ENCODE measurements around the gene KCNJ2.

DNA sequence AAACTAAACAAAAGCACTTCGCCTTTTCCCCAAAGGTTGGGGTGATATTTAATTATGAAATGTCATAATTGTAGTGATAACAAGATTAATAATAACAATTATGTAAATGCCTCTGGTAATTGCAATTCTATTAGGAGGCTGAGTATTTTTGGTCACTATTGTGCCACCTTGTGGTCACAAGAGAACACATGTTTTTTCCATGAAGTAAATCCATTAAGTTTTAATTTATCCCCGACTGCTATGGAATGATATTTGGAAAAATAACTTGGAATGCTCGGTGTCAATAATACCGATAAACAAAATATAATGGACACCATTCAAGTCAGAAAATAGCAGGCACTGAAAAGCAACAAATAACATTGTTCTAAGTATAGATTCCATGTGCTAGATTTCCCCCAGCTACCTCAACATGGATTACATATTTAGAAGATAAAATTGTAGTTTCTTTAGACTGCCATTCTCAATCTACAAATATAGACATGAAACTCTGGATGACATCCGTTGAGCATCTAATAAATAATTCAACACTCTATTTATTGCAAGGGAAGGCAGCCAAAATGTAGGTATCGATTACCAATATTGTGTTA, 25.0 kb upstream of the KCNJ2 start:
- TF ChIP-seq, protein P1, sequence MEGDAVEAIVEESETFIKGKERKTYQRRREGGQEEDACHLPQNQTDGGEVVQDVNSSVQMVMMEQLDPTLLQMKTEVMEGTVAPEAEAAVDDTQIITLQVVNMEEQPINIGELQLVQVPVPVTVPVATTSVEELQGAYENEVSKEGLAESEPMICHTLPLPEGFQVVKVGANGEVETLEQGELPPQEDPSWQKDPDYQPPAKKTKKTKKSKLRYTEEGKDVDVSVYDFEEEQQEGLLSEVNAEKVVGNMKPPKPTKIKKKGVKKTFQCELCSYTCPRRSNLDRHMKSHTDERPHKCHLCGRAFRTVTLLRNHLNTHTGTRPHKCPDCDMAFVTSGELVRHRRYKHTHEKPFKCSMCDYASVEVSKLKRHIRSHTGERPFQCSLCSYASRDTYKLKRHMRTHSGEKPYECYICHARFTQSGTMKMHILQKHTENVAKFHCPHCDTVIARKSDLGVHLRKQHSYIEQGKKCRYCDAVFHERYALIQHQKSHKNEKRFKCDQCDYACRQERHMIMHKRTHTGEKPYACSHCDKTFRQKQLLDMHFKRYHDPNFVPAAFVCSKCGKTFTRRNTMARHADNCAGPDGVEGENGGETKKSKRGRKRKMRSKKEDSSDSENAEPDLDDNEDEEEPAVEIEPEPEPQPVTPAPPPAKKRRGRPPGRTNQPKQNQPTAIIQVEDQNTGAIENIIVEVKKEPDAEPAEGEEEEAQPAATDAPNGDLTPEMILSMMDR (conservative IDR thresholded peaks at IDR 0.05; ENCODE audit: low read depth, low read length): peak; percentile 87
- no peak for TF ChIP-seq EZH2 (IDR thresholded peaks at IDR 0.05; ENCODE audit: borderline replicate concordance, low read depth, low read length, poor library complexity, severe bottlenecking)

Data from A673 (cell line).